Chondrocyte (in vitro differentiated cells): Measurements from ENCODE around the gene DPH3. TPM values are rescaled to one million over a fixed set of nuclear protein-coding genes. Genes with fewer than 3 reads are reported as not detected.

Experiments used
- DNase-seq: peaks from one replicate; pipeline ENCODE4 v3.0.0; 2021; ENCODE audit warnings: mixed read lengths, low spot score
- H3K27ac Mint-ChIP-seq: one replicate; pipeline ENCODE4 v1.8.0; 2021; ENCODE audit warnings: mild to moderate bottlenecking, moderate library complexity, mixed read lengths; ENCODE audit not compliant: unreplicated experiment
- H3K27me3 Mint-ChIP-seq: 2 replicates; pipeline ENCODE4 v1.8.0; 2021; ENCODE audit warnings: low read depth, mixed read lengths
- H3K36me3 Mint-ChIP-seq: 2 replicates; pipeline ENCODE4 v1.8.0; 2021; ENCODE audit warnings: low read depth, mixed read lengths
- H3K4me1 Mint-ChIP-seq: 2 replicates; pipeline ENCODE4 v1.8.0; 2021; ENCODE audit warnings: low read depth, mild to moderate bottlenecking, mixed read lengths
- H3K4me3 Mint-ChIP-seq: one replicate; pipeline ENCODE4 v1.8.0; 2021; ENCODE audit warnings: mild to moderate bottlenecking, moderate library complexity, mixed read lengths; ENCODE audit not compliant: unreplicated experiment
- H3K9me3 Mint-ChIP-seq: 2 replicates; pipeline ENCODE4 v1.8.0; 2021; ENCODE audit warnings: low read depth, mixed read lengths
- CTCF ChIP-seq: fragments of 200-600 bp; sonication (generic); IDR thresholded peaks from 2 replicates; pipeline ENCODE4 v1.5.0; 2021; ENCODE audit warnings: antibody characterized with exemption, mild to moderate bottlenecking, moderate library complexity
- total RNA-seq: library from RNA; stranded (reverse); gene quantifications from 3 replicates; pipeline ENCODE4 v1.2.1, GENCODE V29; 2021

Gene DPH3
- total RNA-seq, 1 donor from 2014 or later, result 20.5 TPM

GRCh38 chr3:16224325-16224724, 40.4 kb downstream of the DPH3 start:
- Mint-ChIP-seq H3K27me3 (peaks cover 1% of the 10 kb centered on the region), H3K9me3 (peaks cover 12% of the 10 kb centered on the region), H3K27ac (no peak overlapping the region), H3K36me3 (no peaks in the 10 kb centered on the region), H3K4me1 (no peaks in the 10 kb centered on the region), H3K4me3 (no peak overlapping the region)
- DNase-seq, result no peak
- no peak for TF ChIP-seq CTCF

GRCh38 chr3:16222547-16222946, 42.2 kb downstream of the DPH3 start:
- H3K27me3 Mint-ChIP-seq, result peaks cover 1% of the 10 kb centered on the region
- H3K36me3 Mint-ChIP-seq, result no peaks in the 10 kb centered on the region
- no peaks in the 10 kb centered on the region for H3K4me1 Mint-ChIP-seq
- TF ChIP-seq CTCF, result no peak
- H3K9me3 Mint-ChIP-seq, result peaks cover 12% of the 10 kb centered on the region
- H3K27ac Mint-ChIP-seq, result no peak overlapping the region
- H3K4me3 Mint-ChIP-seq, result no peak overlapping the region
- no peak for DNase-seq

- no peak overlapping the region for H3K4me3 Mint-ChIP-seq
- peaks cover 12% of the 10 kb centered on the region for H3K9me3 Mint-ChIP-seq
- no peak for TF ChIP-seq CTCF
- H3K27ac Mint-ChIP-seq, result no peak overlapping the region
- H3K36me3 Mint-ChIP-seq, result no peaks in the 10 kb centered on the region
- no peak for DNase-seq
- no peaks in the 10 kb centered on the region for H3K4me1 Mint-ChIP-seq
- H3K27me3 Mint-ChIP-seq, result peaks cover 1% of the 10 kb centered on the region
These were observed 42.8 kb downstream of the DPH3 start for GRCh38 chr3:16221990-16222389.

GRCh38 chr3:16219777-16220176, 45.0 kb downstream of the DPH3 start:
- Mint-ChIP-seq H3K27me3 (peaks cover 1% of the 10 kb centered on the region), H3K36me3 (no peaks in the 10 kb centered on the region), H3K9me3 (peaks cover 12% of the 10 kb centered on the region), H3K4me1 (no peaks in the 10 kb centered on the region), H3K27ac (no peak overlapping the region), H3K4me3 (no peak overlapping the region)
- TF ChIP-seq CTCF, result no peak
- no peak for DNase-seq

GRCh38 chr3:16216373-16216935, 48.3 kb downstream of the DPH3 start:
- no peaks in the 10 kb centered on the region for H3K9me3 Mint-ChIP-seq

More at GRCh38 chr3:16216373-16216935, 48.3 kb downstream of the DPH3 start:
- H3K36me3 Mint-ChIP-seq, result no peaks in the 10 kb centered on the region
- no peak overlapping the region for H3K27ac Mint-ChIP-seq
- H3K4me1 Mint-ChIP-seq, result no peaks in the 10 kb centered on the region
- no peak for TF ChIP-seq CTCF
- DNase-seq, result no peak
- no peak overlapping the region for H3K4me3 Mint-ChIP-seq
- H3K27me3 Mint-ChIP-seq, result peaks cover 1% of the 10 kb centered on the region
